Measurements from ENCODE around the gene TMED7.

TMED7 gene

GRCh38 chr5:115627295-115627865 is 1.5 kb upstream of the TMED7 start:
- DNase-seq (no peak), ATAC-seq (ENCODE audit: insufficient read depth, low read depth) (no peak)
- Histone ChIP-seq H3K4me2 (ENCODE audit: insufficient read depth, low read length) (peak overlapping the region; percentile 85), H2AFZ (ENCODE audit: low read depth, low read length) (peak overlapping the region; percentile 82; the same call in 1 of the 2 replicates), H3K4me3 (ENCODE audit: low read depth in 1 of 2, low read length in 2 of 2) (peak overlapping the region in 1 of 2 experiments; percentile 84; a peak in 1 of 4 replicates), H3K9ac (ENCODE audit: low read depth, low read length) (peak overlapping the region; percentile 95), H3K9me3 (ENCODE audit: insufficient read depth, low read length, severe bottlenecking) (no peaks in the 10 kb centered on the region), H3K4me1 (ENCODE audit: insufficient read depth, low read length) (peaks cover 40% of the 10 kb centered on the region), H4K20me1 (ENCODE audit: insufficient read depth, low read length) (peaks cover 23% of the 10 kb centered on the region; the same call in 1 of the 2 replicates), H3K27ac (ENCODE audit: low read length) (no peak overlapping the region), H3K36me3 (ENCODE audit: insufficient read depth, low read length) (peaks cover 13% of the 10 kb centered on the region), H3K27me3 (ENCODE audit: insufficient read depth, low read length, poor library complexity) (no peaks in the 10 kb centered on the region), H3K79me2 (ENCODE audit: insufficient read depth, low read length) (peaks cover 45% of the 10 kb centered on the region)
- TF ChIP-seq EZH2 (IDR thresholded peaks at IDR 0.05; ENCODE audit: borderline replicate concordance, low read depth, low read length, severe bottlenecking): no peak
- TF ChIP-seq, protein P1, sequence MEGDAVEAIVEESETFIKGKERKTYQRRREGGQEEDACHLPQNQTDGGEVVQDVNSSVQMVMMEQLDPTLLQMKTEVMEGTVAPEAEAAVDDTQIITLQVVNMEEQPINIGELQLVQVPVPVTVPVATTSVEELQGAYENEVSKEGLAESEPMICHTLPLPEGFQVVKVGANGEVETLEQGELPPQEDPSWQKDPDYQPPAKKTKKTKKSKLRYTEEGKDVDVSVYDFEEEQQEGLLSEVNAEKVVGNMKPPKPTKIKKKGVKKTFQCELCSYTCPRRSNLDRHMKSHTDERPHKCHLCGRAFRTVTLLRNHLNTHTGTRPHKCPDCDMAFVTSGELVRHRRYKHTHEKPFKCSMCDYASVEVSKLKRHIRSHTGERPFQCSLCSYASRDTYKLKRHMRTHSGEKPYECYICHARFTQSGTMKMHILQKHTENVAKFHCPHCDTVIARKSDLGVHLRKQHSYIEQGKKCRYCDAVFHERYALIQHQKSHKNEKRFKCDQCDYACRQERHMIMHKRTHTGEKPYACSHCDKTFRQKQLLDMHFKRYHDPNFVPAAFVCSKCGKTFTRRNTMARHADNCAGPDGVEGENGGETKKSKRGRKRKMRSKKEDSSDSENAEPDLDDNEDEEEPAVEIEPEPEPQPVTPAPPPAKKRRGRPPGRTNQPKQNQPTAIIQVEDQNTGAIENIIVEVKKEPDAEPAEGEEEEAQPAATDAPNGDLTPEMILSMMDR (IDR thresholded peaks at IDR 0.05; ENCODE audit: borderline replicate concordance, extremely low read depth, low read length, poor library complexity, severe bottlenecking): no peak

DNA sequence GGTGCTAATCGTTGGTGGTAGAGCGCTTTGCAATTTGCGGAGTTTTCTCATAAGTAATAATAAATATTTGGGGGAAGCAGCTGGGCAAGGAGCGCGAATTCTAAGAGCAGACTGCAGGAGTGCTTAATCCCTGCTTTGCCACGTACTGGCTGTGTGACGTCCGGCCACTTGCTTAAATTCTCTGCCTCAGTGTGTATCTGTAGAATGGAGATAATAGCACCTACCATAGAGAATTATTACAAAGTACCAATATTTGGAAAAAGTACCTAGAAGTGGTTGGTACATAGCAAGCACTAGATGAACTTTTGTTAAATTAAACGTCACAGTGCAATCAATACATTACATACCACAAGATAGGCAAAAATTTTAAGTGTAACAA is 598 bp upstream of the TMED7 start:
- ATAC-seq (ENCODE audit: insufficient read depth, low read depth) (peak; percentile 47), DNase-seq (no peak)
- no peak for TF ChIP-seq EZH2 (IDR thresholded peaks at IDR 0.05; ENCODE audit: borderline replicate concordance, low read depth, low read length, severe bottlenecking)
- TF ChIP-seq, protein P1 (IDR thresholded peaks at IDR 0.05; ENCODE audit: borderline replicate concordance, extremely low read depth, low read length, poor library complexity, severe bottlenecking): no peak

GRCh38 chr5:115624994-115625393 is 842 bp downstream of the TMED7 start:
- Histone ChIP-seq H3K27me3 (ENCODE audit: insufficient read depth, low read length, poor library complexity) (no peaks in the 10 kb centered on the region), H3K79me2 (ENCODE audit: insufficient read depth, low read length) (peaks cover 69% of the 10 kb centered on the region), H2AFZ (ENCODE audit: low read depth, low read length) (peak overlapping the region; percentile 90), H3K9me3 (ENCODE audit: insufficient read depth, low read length, severe bottlenecking) (no peaks in the 10 kb centered on the region), H3K4me3 (ENCODE audit: low read depth in 1 of 2, low read length in 2 of 2) (peak overlapping the region; percentile 62 to 84), H4K20me1 (ENCODE audit: insufficient read depth, low read length) (peaks cover 35% of the 10 kb centered on the region; the same call in 1 of the 2 replicates), H3K4me2 (ENCODE audit: insufficient read depth, low read length) (peak overlapping the region; percentile 86), H3K4me1 (ENCODE audit: insufficient read depth, low read length) (peaks cover 41% of the 10 kb centered on the region), H3K27ac (ENCODE audit: low read length) (peak overlapping the region; percentile 93), H3K36me3 (ENCODE audit: insufficient read depth, low read length) (peaks cover 34% of the 10 kb centered on the region), H3K9ac (ENCODE audit: low read depth, low read length) (peak overlapping the region; percentile 95)
- DNase-seq: no peak
- ATAC-seq (ENCODE audit: insufficient read depth, low read depth): no peak
- no peak for TF ChIP-seq EZH2 (IDR thresholded peaks at IDR 0.05; ENCODE audit: borderline replicate concordance, low read depth, low read length, severe bottlenecking)

More for the DNA sequence above, 598 bp upstream of the TMED7 start:
- Histone ChIP-seq H3K4me1 (ENCODE audit: insufficient read depth, low read length) (peaks cover 41% of the 10 kb centered on the region), H3K36me3 (ENCODE audit: insufficient read depth, low read length) (peaks cover 20% of the 10 kb centered on the region), H3K79me2 (ENCODE audit: insufficient read depth, low read length) (peaks cover 55% of the 10 kb centered on the region), H3K4me3 (ENCODE audit: low read depth in 1 of 2, low read length in 2 of 2) (peak overlapping the region; percentile 59 to 84), H3K9ac (ENCODE audit: low read depth, low read length) (peak overlapping the region; percentile 95), H3K9me3 (ENCODE audit: insufficient read depth, low read length, severe bottlenecking) (no peaks in the 10 kb centered on the region), H3K4me2 (ENCODE audit: insufficient read depth, low read length) (peak overlapping the region; percentile 85), H3K27me3 (ENCODE audit: insufficient read depth, low read length, poor library complexity) (no peaks in the 10 kb centered on the region), H3K27ac (ENCODE audit: low read length) (peak overlapping the region; percentile 85), H2AFZ (ENCODE audit: low read depth, low read length) (peak overlapping the region; percentile 82), H4K20me1 (ENCODE audit: insufficient read depth, low read length) (peaks cover 32% of the 10 kb centered on the region; the same call in 1 of the 2 replicates)

DNA sequence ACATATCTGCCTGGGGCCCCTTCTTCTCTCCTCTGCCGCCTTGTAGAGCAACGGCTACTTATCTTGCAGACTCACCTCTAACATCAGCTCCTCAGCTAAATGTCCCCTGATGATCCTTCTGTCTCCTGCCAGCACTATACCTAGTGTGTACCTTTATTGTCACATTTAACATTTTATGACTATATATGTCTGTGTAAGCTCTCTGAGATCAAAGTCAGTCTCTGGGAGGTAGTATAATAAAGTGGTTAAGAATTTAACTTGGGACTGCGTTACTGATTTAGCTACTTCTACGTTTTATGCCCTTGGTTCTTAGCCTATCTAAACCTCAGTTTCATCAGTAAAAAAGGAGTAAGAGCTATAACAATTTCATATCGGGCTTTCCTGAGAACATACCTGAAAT is 2.2 kb downstream of the TMED7 start:
- H3K9ac ChIP-seq (ENCODE audit: low read depth, low read length): peak overlapping the region; percentile 95
- peak overlapping the region; percentile 62 to 84; a peak in 3 of 4 replicates for H3K4me3 ChIP-seq (ENCODE audit: low read depth in 1 of 2, low read length in 2 of 2)
- H3K4me1 ChIP-seq (ENCODE audit: insufficient read depth, low read length): peaks cover 41% of the 10 kb centered on the region
- H3K36me3 ChIP-seq (ENCODE audit: insufficient read depth, low read length): peaks cover 47% of the 10 kb centered on the region
- no peaks in the 10 kb centered on the region for H3K9me3 ChIP-seq (ENCODE audit: insufficient read depth, low read length, severe bottlenecking)
- H2AFZ ChIP-seq (ENCODE audit: low read depth, low read length): no peak overlapping the region
- peak overlapping the region; percentile 93; the same call in 1 of the 2 replicates for H3K27ac ChIP-seq (ENCODE audit: low read length)
- no peak for ATAC-seq (ENCODE audit: insufficient read depth, low read depth)
- H3K27me3 ChIP-seq (ENCODE audit: insufficient read depth, low read length, poor library complexity): no peaks in the 10 kb centered on the region
- H3K79me2 ChIP-seq (ENCODE audit: insufficient read depth, low read length): peaks cover 70% of the 10 kb centered on the region
- H4K20me1 ChIP-seq (ENCODE audit: insufficient read depth, low read length): peaks cover 35% of the 10 kb centered on the region; the same call in 1 of the 2 replicates
- H3K4me2 ChIP-seq (ENCODE audit: insufficient read depth, low read length): peak overlapping the region; percentile 86
- TF ChIP-seq, protein P1 (IDR thresholded peaks at IDR 0.05; ENCODE audit: borderline replicate concordance, extremely low read depth, low read length, poor library complexity, severe bottlenecking): no peak
- no peak for TF ChIP-seq EZH2 (IDR thresholded peaks at IDR 0.05; ENCODE audit: borderline replicate concordance, low read depth, low read length, severe bottlenecking)
- no peak for DNase-seq

Measured in DND-41 (cell line).